GM06990 (cell line): Measurements from ENCODE around the gene NISCH.

ENCODE experiments used
- DNase-seq: peaks from one replicate; pipeline ENCODE4 v3.0.0-alpha.2; 2011; ENCODE audit not compliant: insufficient read length; ENCODE audit errors: extremely low read depth
- H3K27me3 ChIP-seq: replicated peaks from 2 replicates; pipeline ENCODE4 v1.6.0; 2011; ENCODE audit warnings: low read length; ENCODE audit not compliant: control insufficient read depth, insufficient read depth
- H3K36me3 ChIP-seq: 2 replicates; pipeline ENCODE4 v1.5.1; 2011; ENCODE audit warnings: low read length; ENCODE audit not compliant: control insufficient read depth, insufficient read depth
- H3K4me3 ChIP-seq: replicated peaks from 2 replicates; pipeline ENCODE4 v1.5.1; 2011; ENCODE audit warnings: low read depth, mild to moderate bottlenecking, control low read depth, low read length
- CTCF ChIP-seq: IDR thresholded peaks from 2 replicates; pipeline ENCODE4 v1.5.1; 2011; ENCODE audit warnings: low read length, control low read depth, mild to moderate bottlenecking, inconsistent platforms; ENCODE audit not compliant: insufficient read depth, poor library complexity, severe bottlenecking

The NISCH gene

GRCh38 chr3:52443791-52444687 lies 11.4 kb upstream of the NISCH start:
- DNase-seq = no peak
- Histone ChIP-seq H3K36me3 (no peaks in the 10 kb centered on the region), H3K27me3 (no peaks in the 10 kb centered on the region), H3K4me3 (no peak overlapping the region)
- no peak for TF ChIP-seq CTCF

GRCh38 chr3:52444860-52445793 lies 10.3 kb upstream of the NISCH start, which contains the start of gene SEMA3G:
Gene SEMA3G (minus strand): TSS chr3:52445103. CDS start chr3:52445027, 76 bp downstream.
- peak; percentile 63 for DNase-seq
- no peak within 1 kb of the TSS for H3K4me3 ChIP-seq
- peak; percentile 48 for TF ChIP-seq CTCF
- H3K27me3 ChIP-seq = no peaks in the 10 kb centered on the region
- no peaks in the 10 kb centered on the region for H3K36me3 ChIP-seq

GRCh38 chr3:52446042-52446441 lies 9.4 kb upstream of the NISCH start:
- H3K36me3 ChIP-seq = no peaks in the 10 kb centered on the region
- DNase-seq = no peak
- TF ChIP-seq CTCF = no peak
- no peaks in the 10 kb centered on the region for H3K27me3 ChIP-seq
- no peak overlapping the region for H3K4me3 ChIP-seq

- H3K27me3 ChIP-seq = no peaks in the 10 kb centered on the region
- peak; percentile 36 for DNase-seq
- TF ChIP-seq CTCF = peak; percentile 100
- no peaks in the 10 kb centered on the region for H3K36me3 ChIP-seq
- H3K4me3 ChIP-seq = no peak overlapping the region
These were observed 8.5 kb upstream of the NISCH start for GRCh38 chr3:52446631-52447511.
